HCT116 (cell line): ENCODE results near the gene EIF1AD.

ENCODE experiments used
- CBX3 ChIP-seq: IDR thresholded peaks from 2 replicates; pipeline ENCODE4 v1.6.1; 2012; ENCODE audit warnings: low read depth
- CEBPB ChIP-seq: IDR thresholded peaks from 2 replicates; pipeline ENCODE4 v1.6.1; 2012; ENCODE audit warnings: low read depth
- RAD21 ChIP-seq: IDR thresholded peaks from 2 replicates; pipeline ENCODE4 v1.6.1; 2012; ENCODE audit warnings: low read depth, mild to moderate bottlenecking
- SP1 ChIP-seq: IDR thresholded peaks from 2 replicates; pipeline ENCODE4 v1.6.1; 2012; ENCODE audit warnings: low read depth
- SRF ChIP-seq: IDR thresholded peaks from 2 replicates; pipeline ENCODE4 v1.6.1; 2012; ENCODE audit warnings: low read depth
- TCF7L2 ChIP-seq: IDR thresholded peaks from 2 replicates; pipeline ENCODE4 v1.7.0; 2011; ENCODE audit warnings: borderline replicate concordance, inconsistent platforms; ENCODE audit not compliant: insufficient read depth, insufficient read length; ENCODE audit errors: extremely low read depth
- TF ChIP-seq, protein P1 (sequence below), 3 experiments: fragments of 200-600 bp in 1 of 3; sonication (generic) in 1 of 3; IDR thresholded peaks in 2 of 3; conservative IDR thresholded peaks in 1 of 3; 2 replicates each; pipeline ENCODE4 v1.5.1; 2012 to 2017; ENCODE audit warnings: low read depth in 2 of 3, low read length in 2 of 3, antibody characterized with exemption in 1 of 3, borderline replicate concordance in 1 of 3, control low read depth in 1 of 3, mild to moderate bottlenecking in 1 of 3, mixed read lengths in 1 of 3, mixed run types in 1 of 3, moderate library complexity in 1 of 3; ENCODE audit not compliant: insufficient read depth in 1 of 3

DNA sequence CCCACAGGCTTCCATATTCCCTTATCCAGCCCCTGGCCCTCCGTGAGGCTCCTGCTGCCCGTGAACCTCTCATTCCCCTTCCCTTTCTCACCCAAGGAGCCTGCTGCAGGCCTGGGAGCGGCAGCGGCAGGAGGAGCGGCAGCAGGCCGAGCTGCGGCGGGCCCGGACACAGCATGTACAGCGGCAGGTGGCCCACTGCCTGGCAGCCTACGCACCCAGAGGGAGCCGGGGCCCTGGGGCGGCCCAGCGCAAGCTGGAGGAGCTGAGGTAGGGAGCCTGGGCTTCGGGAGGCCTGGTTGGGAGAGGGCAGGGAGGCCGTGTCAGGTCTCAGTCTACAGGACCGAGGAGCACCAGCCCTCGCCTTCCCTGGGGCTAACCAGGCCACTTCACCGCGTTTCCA is 48.5 kb downstream of the EIF1AD start:
- TF ChIP-seq SRF = no peak
- no peak for TF ChIP-seq CBX3
- TF ChIP-seq RAD21 = no peak
- TF ChIP-seq, protein P1, sequence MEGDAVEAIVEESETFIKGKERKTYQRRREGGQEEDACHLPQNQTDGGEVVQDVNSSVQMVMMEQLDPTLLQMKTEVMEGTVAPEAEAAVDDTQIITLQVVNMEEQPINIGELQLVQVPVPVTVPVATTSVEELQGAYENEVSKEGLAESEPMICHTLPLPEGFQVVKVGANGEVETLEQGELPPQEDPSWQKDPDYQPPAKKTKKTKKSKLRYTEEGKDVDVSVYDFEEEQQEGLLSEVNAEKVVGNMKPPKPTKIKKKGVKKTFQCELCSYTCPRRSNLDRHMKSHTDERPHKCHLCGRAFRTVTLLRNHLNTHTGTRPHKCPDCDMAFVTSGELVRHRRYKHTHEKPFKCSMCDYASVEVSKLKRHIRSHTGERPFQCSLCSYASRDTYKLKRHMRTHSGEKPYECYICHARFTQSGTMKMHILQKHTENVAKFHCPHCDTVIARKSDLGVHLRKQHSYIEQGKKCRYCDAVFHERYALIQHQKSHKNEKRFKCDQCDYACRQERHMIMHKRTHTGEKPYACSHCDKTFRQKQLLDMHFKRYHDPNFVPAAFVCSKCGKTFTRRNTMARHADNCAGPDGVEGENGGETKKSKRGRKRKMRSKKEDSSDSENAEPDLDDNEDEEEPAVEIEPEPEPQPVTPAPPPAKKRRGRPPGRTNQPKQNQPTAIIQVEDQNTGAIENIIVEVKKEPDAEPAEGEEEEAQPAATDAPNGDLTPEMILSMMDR (IDR thresholded peaks at IDR 0.05 in 2 of 3, conservative IDR thresholded peaks at IDR 0.05 in 1 of 3; ENCODE audit: borderline replicate concordance in 1 of 3, insufficient read depth in 1 of 3, low read depth in 2 of 3, low read length in 2 of 3) = no peak
- no peak for TF ChIP-seq CEBPB
- no peak for TF ChIP-seq SP1
- no peak for TF ChIP-seq TCF7L2
